Neural cell (in vitro differentiated cells): ENCODE results near the gene ZBTB5. TPM values are rescaled to one million over a fixed set of nuclear protein-coding genes. Genes with fewer than 3 reads are reported as not detected.

Experiments used
- H2AFZ ChIP-seq: fragments of 200-600, 300-800 bp; sonication (generic), shearing (Covaris generic); 2 replicates; pipeline ENCODE4 v1.6.0; 2014; ENCODE audit warnings: low read depth, mild to moderate bottlenecking, antibody characterized with exemption, low read length, moderate library complexity
- H3F3A ChIP-seq: fragments of 200-600 bp; shearing (Covaris generic); 2 replicates; pipeline ENCODE4 v1.6.1; 2016; ENCODE audit warnings: mild to moderate bottlenecking, moderate library complexity, mixed read lengths, antibody characterized with exemption, low read length; ENCODE audit not compliant: insufficient read depth, poor library complexity, severe bottlenecking
- H3K27ac ChIP-seq: fragments of 200-600, 300-800 bp; sonication (generic), shearing (Covaris generic); 2 replicates; pipeline ENCODE4 v1.5.1; 2014; ENCODE audit warnings: mild to moderate bottlenecking, low read length, moderate library complexity
- H3K27me3 ChIP-seq: fragments of 300-800, 200-600 bp; sonication (generic), shearing (Covaris generic); 2 replicates; pipeline ENCODE4 v1.6.0; 2014; ENCODE audit warnings: mild to moderate bottlenecking, low read depth, low read length, moderate library complexity; ENCODE audit not compliant: insufficient read depth
- H3K36me3 ChIP-seq: fragments of 300-800, 200-600 bp; sonication (generic), shearing (Covaris generic); 2 replicates; pipeline ENCODE4 v1.5.1; 2014; ENCODE audit warnings: mild to moderate bottlenecking, antibody characterized with exemption, low read length, moderate library complexity; ENCODE audit not compliant: insufficient read depth
- H3K4me2 ChIP-seq: fragments of 300-800, 200-600 bp; sonication (generic), shearing (Covaris generic); 2 replicates; pipeline ENCODE4 v1.6.0; 2014; ENCODE audit warnings: mild to moderate bottlenecking, low read length
- H3K4me3 ChIP-seq: fragments of 300-800, 200-600 bp; sonication (generic), shearing (Covaris generic); 2 replicates; pipeline ENCODE4 v1.5.1; 2014; ENCODE audit warnings: mild to moderate bottlenecking, low read length, moderate library complexity
- H3K79me2 ChIP-seq: fragments of 200-600 bp; shearing (Covaris generic); replicated peaks from 2 replicates; pipeline ENCODE4 v1.6.0; 2014; ENCODE audit warnings: mild to moderate bottlenecking, low read length, moderate library complexity; ENCODE audit not compliant: insufficient read depth
- H3K9ac ChIP-seq: fragments of 300-800, 200-600 bp; sonication (generic), shearing (Covaris generic); 2 replicates; pipeline ENCODE4 v1.6.1; 2016; ENCODE audit warnings: mild to moderate bottlenecking, low read length, mixed read lengths
- H3K9me2 ChIP-seq: fragments of 200-600 bp; shearing (Covaris generic); 2 replicates; pipeline ENCODE4 v1.6.1; 2016; ENCODE audit warnings: mild to moderate bottlenecking, low read length, mixed read lengths; ENCODE audit not compliant: insufficient read depth
- H3K9me3 ChIP-seq: fragments of 200-600, 300-800 bp; sonication (generic), shearing (Covaris generic); 2 replicates; pipeline ENCODE4 v1.6.1; 2016; ENCODE audit warnings: mild to moderate bottlenecking, mixed run types, low read length, moderate library complexity, mixed read lengths
- H4K20me1 ChIP-seq: fragments of 200-600 bp; shearing (Covaris generic); 2 replicates; pipeline ENCODE4 v1.6.1; 2016; ENCODE audit warnings: mild to moderate bottlenecking, mixed run types; ENCODE audit not compliant: insufficient read depth
- EP300 ChIP-seq: fragments of 450-650 bp; conservative IDR thresholded peaks from 2 replicates; pipeline ENCODE4 v1.6.1; 2014; ENCODE audit warnings: antibody characterized with exemption, mild to moderate bottlenecking, moderate library complexity; ENCODE audit not compliant: poor library complexity, severe bottlenecking
- EZH2 ChIP-seq: fragments of 200-600, 300-800 bp; shearing (Covaris generic), sonication (generic); IDR thresholded peaks from 2 replicates; pipeline ENCODE4 v1.6.1; 2014; ENCODE audit warnings: antibody characterized with exemption, low read length, borderline replicate concordance, mild to moderate bottlenecking; ENCODE audit not compliant: insufficient read depth, poor library complexity, severe bottlenecking
- MXI1 ChIP-seq: fragments of 450-650 bp; conservative IDR thresholded peaks from 2 replicates; pipeline ENCODE4 v1.6.1; 2014; ENCODE audit warnings: antibody characterized with exemption, mild to moderate bottlenecking; ENCODE audit not compliant: poor library complexity, severe bottlenecking
- POLR2AphosphoS5 ChIP-seq: IDR thresholded peaks from 2 replicates; pipeline ENCODE4 v1.6.1; 2012
- RAD21 ChIP-seq: fragments of 450-650 bp; conservative IDR thresholded peaks from 2 replicates; pipeline ENCODE4 v1.6.1; 2014; ENCODE audit warnings: antibody characterized with exemption, mild to moderate bottlenecking, moderate library complexity
- REST ChIP-seq: IDR thresholded peaks from 2 replicates; pipeline ENCODE4 v1.6.1; 2012; ENCODE audit warnings: borderline replicate concordance
- SMC3 ChIP-seq: fragments of 450-650 bp; conservative IDR thresholded peaks from 2 replicates; pipeline ENCODE4 v1.6.1; 2014; ENCODE audit warnings: antibody characterized with exemption, mild to moderate bottlenecking, moderate library complexity; ENCODE audit not compliant: poor library complexity
- TAF1 ChIP-seq: IDR thresholded peaks from 2 replicates; pipeline ENCODE4 v1.6.1; 2012; ENCODE audit warnings: low read depth
- polyA plus RNA-seq: library from polyadenylated mRNA; depleted of rRNA; stranded (reverse); fragments of >200 nt; gene quantifications from 2 replicates; pipeline ENCODE4 v1.2.3, GENCODE V29; 2014
- TF ChIP-seq, protein P1 (sequence below): fragments of 450-650 bp; IDR thresholded peaks from 2 replicates; pipeline ENCODE4 v1.5.1; 2014; ENCODE audit warnings: antibody characterized with exemption, mild to moderate bottlenecking, moderate library complexity; ENCODE audit not compliant: poor library complexity, severe bottlenecking

ZBTB5 gene
- polyA plus RNA-seq, 1 donor from 2014 or later: 21.0 TPM

DNA sequence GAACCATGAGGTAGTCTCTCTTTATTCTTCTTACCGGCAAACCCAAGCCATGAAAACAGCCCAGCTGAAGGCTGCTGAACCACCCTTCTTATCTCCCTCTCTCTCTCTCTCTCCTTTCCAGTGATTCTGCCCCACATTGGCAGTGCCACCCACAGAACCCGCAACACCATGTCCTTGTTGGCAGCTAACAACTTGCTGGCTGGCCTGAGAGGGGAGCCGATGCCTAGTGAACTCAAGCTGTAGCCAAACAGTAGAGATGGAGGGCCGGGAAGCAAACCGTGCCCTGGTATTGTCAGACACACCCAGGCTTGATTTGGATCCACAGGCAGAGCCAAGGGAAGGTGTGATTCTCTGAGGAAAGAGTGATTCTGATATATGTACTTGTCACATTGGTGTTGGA, 28.7 kb downstream of the ZBTB5 start:
- Histone ChIP-seq H3K4me3 (no peak overlapping the region), H3K9ac (no peak overlapping the region), H4K20me1 (no peaks in the 10 kb centered on the region), H3K9me2 (no peaks in the 10 kb centered on the region), H3K27me3 (no peaks in the 10 kb centered on the region), H3K79me2 (no peaks in the 10 kb centered on the region), H3K4me2 (no peak overlapping the region), H2AFZ (no peak overlapping the region), H3K9me3 (no peaks in the 10 kb centered on the region), H3K27ac (no peak overlapping the region), H3K36me3 (peaks cover 14% of the 10 kb centered on the region), H3F3A (no peaks in the 10 kb centered on the region)
- TF ChIP-seq POLR2AphosphoS5 (no peak), MXI1 (no peak), REST (no peak), TAF1 (no peak), EZH2 (no peak), RAD21 (no peak), SMC3 (no peak), EP300 (no peak)
- TF ChIP-seq, protein P1, sequence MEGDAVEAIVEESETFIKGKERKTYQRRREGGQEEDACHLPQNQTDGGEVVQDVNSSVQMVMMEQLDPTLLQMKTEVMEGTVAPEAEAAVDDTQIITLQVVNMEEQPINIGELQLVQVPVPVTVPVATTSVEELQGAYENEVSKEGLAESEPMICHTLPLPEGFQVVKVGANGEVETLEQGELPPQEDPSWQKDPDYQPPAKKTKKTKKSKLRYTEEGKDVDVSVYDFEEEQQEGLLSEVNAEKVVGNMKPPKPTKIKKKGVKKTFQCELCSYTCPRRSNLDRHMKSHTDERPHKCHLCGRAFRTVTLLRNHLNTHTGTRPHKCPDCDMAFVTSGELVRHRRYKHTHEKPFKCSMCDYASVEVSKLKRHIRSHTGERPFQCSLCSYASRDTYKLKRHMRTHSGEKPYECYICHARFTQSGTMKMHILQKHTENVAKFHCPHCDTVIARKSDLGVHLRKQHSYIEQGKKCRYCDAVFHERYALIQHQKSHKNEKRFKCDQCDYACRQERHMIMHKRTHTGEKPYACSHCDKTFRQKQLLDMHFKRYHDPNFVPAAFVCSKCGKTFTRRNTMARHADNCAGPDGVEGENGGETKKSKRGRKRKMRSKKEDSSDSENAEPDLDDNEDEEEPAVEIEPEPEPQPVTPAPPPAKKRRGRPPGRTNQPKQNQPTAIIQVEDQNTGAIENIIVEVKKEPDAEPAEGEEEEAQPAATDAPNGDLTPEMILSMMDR: no peak

DNA sequence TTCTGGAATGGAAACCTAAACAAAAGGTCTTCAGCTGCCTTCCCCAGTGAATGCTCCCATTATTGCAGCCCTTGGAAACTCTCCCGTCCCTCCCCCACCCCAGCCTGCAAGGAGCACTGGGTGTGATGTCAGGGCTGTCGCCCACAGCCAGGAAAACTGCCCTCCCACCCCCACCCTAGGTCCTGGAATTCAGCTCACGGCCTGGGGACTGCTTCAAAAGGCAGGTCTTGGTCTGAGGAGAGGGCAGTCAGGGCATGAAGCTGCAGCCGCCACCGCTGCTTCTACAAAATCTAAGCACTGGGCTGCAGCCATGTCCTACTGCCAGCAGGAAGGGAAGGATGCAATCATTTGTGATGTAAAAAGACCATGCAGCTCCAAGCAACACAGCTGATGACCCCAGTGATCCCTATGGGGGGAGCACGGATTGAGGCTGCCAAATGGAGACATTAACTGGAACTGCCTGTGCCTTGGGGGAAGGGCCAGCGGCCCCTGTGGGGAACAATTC, 31.3 kb downstream of the ZBTB5 start:
- Histone ChIP-seq H3K9ac (no peak overlapping the region), H3K9me2 (no peaks in the 10 kb centered on the region), H3K4me3 (no peak overlapping the region), H3K27me3 (no peaks in the 10 kb centered on the region), H3K4me2 (no peak overlapping the region), H3F3A (no peaks in the 10 kb centered on the region), H4K20me1 (no peaks in the 10 kb centered on the region), H2AFZ (no peak overlapping the region), H3K27ac (no peak overlapping the region), H3K9me3 (no peaks in the 10 kb centered on the region), H3K36me3 (peaks cover 14% of the 10 kb centered on the region), H3K79me2 (no peaks in the 10 kb centered on the region)
- TF ChIP-seq RAD21 (no peak), EZH2 (no peak), EP300 (no peak), TAF1 (no peak), SMC3 (no peak), REST (no peak), POLR2AphosphoS5 (no peak)
